ENCODE results near the gene TCP11.
"Not testable (repeated sequence)": the region's sequence is repeated elsewhere in the genome, so short reads cannot be mapped to it uniquely, and the experiment has no call there.

Gene TCP11

DNA sequence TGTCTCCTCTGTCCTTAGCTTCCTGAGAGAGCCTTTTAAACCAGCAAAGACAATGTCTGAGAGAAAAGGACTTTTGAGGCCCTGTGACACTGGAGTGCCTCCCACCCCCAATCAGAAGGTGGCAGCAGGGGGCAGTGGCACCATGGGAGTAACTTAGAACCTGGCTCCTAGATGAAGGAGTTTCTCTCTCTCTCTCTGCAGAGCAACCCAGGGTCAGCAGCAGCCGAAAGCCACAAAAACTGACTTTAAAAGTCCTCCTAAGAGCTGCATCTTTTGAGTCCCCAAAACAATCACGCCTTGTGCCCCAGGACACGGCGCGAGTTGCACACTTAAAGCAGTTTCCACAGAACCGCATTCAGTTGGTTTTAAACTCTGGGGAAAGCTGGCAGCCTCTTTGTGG, 5.3 kb upstream of the TCP11 start:
- DNase-seq (ENCODE audit: low spot score): peak; percentile 37

DNA sequence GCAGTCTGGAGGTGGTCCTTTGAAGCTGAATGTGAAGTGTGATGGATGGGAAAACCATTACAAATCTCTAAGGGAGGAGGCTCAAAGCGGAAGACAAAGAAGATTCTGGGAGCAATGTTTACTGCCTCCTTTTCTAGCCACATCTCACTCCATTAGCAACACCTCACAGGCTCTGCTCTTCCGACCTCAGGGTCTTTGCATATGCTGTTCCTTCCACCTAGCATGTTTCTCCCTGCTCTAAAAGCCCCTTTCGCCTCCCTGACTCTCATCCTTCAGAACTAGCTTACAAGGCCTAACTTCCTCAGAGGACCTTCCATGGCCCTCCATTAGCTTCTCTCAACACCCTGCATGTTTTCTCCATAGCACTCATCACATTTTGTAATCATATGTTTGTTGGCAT, 4.6 kb upstream of the TCP11 start:
- DNase-seq (ENCODE audit: low spot score): no peak

DNA sequence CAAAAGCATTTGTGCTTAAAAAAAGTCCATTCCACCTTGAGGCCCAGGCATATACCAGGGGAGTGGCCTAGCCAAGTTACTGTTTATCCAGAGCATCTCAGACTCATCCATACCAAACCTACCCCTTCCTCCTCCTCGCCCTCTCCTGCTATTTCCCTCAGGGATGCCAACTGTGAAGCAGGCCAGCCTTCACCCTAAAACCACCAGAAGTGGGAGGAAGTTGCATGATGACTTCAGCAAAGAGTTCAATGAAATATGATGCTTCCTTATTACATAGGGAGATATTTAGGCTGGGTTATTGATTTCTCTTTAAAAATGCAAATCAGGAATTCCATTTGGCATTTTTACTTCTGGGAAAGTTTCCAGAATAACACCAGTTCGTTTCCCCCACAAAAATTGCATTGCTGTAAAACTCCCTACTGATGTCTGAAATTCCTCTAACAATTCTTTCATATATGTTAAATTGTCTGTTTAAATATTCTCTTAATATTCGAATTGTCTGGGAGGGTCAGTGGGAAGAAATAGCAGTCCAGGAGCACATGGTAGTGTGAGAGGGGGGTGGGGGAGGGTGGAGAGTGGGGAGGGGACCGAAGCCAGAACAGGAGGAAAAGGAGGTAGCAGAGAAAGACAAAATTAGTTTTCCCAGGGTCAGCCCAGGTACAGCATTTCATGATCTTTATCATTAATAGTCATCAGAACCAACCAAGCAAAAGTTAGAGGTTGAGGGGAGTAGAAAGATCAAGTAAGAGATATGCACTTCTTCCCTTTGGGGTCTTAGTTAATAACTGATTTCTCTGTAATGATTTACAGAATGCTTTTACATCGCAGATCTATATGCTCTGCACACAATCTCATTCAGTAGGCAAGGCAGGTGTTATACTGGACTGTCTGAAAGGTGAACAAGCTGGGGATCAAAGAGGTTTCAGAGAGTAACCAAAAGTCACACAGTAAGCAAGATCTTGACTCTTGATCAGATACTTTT, 1.7 kb upstream of the TCP11 start:
- no peak for DNase-seq (ENCODE audit: low spot score)

DNA sequence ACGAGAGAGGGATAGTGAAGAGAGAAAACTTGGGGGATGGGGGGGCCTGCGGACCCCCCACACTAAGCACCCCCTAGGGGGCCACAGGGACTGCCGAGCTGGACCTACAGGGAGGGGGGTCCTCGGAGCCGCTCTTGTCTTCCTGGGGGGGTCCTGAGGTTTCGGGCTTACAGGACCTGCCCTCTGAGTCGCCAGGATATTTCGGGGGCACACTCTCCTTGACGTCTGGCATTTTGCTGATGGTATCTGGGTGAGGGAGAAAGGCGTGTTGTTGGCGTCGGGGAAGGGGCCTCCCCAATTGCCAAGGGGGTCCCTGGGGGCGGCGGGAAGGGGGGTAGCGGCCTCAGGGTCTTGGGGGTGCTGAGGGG, 516 bp downstream of the TCP11 start:
- no peak for DNase-seq (ENCODE audit: low spot score)

DNA sequence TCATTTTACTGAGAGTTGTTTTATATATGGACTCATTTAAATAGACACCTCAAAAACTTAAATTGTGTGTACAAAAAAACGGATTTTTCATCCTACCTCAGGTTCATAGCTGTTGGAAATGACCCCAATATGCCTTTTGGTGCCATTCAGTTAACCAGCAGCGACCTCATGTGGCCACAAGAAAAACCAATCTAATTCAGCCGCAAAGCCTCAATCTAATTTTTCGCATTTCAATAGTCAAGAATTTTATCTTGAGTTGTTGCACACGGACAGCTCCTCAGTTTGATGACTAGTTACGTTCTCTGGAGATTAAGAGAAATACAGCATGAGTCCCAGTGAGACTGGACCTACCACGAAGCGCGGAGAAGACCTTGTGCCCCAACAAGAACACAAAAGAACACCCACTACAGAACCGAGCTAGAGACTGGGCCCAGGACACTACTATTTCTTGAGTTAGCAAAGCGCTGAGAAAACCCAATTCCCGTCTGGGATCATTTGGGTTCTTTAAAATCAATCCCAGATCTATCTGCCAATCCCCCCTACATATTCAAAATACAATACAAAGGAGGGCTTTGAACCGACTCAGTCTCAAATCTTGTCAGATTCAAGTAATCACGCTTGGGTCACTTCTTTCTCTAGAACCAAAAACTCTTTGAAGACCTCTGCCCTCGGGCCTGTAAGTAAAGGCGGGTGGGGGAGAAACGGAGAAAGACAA, 1.1 kb downstream of the TCP11 start:
- peak; percentile 53 for DNase-seq (ENCODE audit: low spot score)

DNA sequence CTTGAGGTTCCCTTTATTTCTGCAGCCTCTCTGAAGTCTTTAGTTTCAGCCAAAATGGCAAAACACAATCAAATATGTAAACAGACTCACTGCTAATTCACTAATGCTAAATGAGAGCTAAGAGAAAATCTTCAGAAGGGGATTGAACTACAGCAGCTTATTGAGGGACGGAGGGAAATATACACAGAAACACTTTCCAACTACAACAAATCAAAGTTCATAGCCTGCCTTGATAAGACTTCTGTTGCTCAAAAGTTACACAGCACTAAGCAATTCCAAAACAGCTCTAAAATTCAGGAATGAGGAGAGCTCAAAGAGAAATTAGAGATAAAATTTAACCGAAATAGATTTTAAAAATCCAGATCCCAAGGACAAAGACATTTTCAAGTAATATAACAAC, 1.7 kb downstream of the TCP11 start:
- no peak for DNase-seq (ENCODE audit: low spot score)

DNA sequence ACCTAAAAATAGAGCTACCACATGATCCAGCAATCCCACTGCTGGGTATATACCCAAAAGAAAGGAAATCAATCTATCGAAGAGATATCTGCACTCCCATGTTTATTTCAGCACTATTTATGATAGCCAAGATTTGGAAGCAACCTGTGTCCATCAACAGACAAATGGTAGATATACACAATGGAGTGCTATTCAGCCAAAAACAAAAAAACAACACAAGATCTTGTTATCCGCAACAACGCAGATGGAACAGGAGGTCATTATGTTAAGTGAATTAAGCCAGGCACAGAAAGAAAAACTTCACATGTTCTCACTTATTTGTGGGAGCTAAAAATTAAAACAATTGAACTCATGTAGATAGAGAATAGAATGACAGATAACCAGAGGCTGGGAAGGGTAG, 2.9 kb downstream of the TCP11 start:
- DNase-seq (ENCODE audit: low spot score): not testable (repeated sequence)

DNA sequence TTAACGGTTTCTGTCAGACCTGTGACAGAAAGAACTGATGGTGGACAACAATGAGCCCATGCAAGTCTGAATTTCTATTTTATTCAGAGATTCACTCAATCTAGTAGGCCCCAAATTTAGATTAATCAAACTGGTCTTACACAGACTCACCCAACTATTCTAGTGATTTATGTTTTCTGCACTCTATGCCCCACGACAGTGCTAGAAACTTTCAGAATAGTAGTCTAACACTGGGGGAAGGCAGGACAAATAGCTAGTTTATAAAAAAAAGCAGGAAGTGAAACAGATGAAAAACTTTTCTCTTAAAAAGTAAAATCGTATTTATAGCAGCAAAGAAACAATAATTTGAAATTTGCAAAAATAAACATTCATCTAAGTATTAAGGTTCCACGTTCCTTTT, 5.0 kb downstream of the TCP11 start:
- no peak for DNase-seq (ENCODE audit: low spot score)

DNA sequence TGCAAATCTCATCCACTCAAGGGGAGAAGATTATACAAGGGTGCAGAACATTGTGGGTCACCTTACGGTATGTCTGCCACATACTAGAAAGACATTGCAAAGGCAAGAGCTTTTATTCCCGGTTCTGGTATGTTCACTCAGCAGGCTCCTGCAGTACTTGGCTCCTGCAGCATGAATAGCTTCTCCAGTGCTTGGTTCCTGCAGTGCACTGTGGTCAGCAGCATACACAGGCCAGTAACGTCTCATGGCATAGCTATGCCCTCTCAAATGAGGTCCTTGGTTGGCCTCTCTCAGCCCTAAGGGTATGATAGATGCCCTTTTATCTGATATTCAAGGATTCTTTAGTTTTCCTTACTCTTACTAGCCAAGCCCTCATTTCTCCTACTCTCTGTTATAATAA, 12.6 kb downstream of the TCP11 start:
- DNase-seq (ENCODE audit: low spot score): no peak

DNA sequence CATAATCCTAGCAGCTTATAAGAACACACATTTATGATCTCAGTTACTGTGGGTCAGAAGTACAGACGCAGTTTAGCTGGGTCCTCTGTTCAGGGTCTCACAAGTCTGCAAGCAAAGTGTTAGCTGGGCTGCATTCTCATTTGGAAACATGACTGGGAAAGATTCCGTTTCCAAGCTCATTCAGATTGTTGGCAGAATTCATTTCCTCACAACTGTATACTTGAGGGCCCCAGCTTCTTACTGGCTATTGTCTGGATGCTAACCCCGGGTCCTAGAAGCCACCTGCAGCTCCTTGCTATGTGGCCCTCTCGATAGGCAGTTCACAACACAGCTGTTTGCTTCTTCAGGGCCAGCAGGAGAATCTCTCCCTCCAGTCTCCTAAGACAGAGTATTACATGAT, 13.1 kb downstream of the TCP11 start:
- DNase-seq (ENCODE audit: low spot score): no peak

DNA sequence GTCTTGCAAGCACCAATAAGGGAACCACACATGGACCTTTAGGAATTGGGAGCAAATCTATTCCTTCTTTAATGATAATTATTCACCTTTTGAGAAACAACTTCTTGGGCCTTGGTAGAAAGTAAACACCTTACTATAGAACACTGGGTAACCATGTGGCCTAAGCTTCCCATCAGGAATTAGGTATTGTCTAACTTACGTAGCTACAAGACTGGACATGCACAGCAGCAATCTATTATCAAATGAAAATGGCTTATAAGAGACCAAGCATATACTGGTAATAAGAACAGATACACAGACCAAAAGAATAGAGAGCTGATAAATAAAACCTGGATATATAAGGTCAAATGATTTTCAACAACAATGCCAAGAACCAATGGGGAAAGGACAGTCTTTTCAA, 16.8 kb downstream of the TCP11 start:
- DNase-seq (ENCODE audit: low spot score): no peak

DNA sequence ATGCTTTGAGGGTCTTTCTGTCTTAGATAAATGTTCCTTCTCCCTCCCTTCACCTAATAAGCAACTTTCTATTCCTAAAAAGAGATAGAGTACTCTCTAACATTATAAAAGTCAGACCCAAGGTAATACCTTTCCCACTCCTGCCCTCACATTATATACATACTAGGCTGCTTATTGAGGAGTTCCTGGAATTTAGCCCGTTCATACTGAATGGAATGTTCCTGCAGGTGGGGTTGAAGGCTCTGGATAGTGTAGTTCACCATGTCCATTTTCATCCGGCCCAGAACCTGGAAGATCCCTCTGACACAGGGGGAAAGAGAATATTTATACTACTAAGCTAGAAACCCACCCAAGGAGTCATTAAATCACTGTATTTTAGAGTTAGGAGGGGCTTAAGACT, 20.4 kb downstream of the TCP11 start:
- DNase-seq (ENCODE audit: low spot score): no peak

DNA sequence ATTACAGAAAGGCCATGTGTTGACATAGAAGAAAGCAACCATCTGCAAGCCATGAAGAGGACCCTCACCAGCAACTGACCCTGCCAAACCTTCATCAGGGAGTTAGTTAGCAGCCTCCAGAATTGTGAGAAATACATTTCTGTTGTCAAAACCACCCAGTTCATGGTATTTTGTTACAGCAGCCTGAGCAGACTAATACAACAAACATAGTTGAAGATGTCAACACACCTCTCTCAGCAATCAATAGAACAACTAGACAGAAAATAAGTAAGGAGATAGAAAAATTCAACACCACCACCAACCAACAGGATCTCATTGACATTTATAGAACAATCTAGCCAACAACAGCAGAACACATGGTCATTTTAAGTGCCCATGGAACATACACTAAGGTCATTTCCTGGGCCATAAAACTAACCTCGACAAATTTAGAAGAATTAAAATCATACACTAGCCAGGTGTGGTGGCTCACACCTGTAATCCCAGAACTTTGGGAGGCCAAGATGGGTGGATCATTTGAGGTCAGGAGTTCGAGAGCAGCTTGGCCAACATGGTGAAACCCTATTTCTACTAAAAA, 32.7 kb downstream of the TCP11 start:
- no peak for DNase-seq (ENCODE audit: low spot score)

DNA sequence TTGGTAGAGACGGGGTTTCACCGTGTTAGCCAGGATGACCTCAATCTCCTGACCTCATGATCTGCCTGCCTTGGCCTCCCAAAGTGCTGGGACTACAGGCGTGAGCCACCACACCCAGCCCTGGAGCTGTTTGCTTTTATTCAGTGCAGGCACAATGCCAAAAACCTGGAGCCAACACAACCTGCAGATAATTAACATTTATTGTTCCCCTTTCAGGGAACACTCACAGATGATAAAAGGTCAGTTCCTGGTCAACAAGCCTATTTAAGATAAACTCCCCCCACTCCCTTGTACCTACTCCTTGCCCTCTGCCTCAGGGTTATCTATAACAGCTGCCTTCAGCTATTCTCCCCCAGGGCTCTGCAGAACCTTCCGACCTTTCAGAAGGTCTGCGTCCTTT, 33.4 kb downstream of the TCP11 start:
- not testable (repeated sequence) for DNase-seq (ENCODE audit: low spot score)

DNA sequence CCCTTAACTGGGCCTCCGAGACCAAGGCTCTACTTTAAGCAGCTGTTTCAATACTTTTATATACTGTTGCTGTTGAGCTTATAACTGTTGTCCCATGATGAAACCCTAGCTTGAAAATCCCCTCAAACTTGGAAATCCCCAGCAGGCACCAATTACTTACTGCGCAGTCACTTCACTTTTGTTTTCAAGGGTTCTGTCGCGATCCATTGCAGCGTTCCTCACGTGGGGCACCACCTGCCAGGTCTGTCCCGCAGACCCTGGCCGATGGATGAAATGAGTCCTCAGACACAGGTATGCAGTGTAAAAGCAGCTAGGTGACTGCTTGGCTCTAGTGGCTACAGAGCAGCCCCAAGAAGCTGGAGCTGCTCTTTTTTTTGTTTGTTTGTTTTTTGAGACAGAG, 33.9 kb downstream of the TCP11 start:
- DNase-seq (ENCODE audit: low spot score): not testable (repeated sequence)

DNA sequence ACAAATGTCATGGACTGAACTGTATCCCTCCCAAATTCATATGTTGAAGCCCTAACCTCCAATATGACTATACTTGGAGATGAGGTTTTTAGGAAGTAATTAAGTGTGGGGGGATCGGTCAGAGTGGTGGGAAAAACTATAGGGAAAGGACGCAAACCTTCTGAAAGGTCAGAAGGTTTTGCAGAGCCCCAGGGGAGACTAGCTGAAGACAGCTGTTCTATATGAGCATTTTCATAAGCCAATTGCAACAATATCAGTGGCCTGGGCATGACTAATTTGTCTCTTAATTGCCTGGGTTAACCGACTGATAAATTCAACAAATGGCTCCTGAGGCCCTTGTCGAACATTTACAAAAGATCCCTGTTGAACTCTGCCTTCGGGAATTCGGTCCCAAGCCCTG, 35.1 kb downstream of the TCP11 start:
- DNase-seq (ENCODE audit: low spot score): not testable (repeated sequence)

DNA sequence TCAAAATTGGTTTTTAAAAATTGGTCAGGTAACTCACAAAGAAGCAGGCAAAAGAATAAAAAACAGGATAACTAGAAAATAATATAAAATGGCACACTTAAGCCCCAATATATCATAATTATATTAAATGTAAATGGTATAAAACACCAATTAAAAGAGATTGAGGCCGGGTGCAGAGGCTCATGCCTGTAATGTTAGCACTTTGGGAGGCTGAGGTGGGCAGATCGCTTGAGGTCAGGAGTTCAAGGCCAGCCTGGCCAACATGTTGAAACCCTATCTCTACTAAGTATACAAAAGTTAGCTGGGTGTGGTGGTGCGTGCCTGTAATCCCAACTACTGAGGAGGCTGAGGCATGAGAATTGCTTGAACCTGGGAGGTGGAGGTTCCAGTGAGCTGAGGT, 36.1 kb downstream of the TCP11 start:
- no peak for DNase-seq (ENCODE audit: low spot score)

DNA sequence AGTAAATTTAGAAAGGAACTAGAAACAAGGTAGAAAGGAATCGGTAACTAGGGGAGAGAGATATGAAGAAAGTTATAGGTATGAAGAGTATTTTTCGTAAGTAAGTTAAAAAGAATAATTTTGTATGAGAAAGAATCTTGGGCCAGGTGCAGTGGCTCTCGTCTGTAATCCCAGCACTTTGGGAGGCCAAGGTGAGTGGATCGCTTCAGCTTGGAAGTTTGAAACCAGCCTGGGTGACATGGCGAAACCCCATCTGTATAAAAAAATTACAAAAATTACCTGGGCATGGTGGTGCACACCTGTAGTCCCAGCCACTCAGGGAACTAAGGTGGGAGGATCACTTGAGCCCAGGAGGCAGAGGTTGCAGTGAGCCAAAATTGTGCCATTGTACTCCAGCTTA, 42.0 kb downstream of the TCP11 start:
- DNase-seq (ENCODE audit: low spot score): no peak

DNA sequence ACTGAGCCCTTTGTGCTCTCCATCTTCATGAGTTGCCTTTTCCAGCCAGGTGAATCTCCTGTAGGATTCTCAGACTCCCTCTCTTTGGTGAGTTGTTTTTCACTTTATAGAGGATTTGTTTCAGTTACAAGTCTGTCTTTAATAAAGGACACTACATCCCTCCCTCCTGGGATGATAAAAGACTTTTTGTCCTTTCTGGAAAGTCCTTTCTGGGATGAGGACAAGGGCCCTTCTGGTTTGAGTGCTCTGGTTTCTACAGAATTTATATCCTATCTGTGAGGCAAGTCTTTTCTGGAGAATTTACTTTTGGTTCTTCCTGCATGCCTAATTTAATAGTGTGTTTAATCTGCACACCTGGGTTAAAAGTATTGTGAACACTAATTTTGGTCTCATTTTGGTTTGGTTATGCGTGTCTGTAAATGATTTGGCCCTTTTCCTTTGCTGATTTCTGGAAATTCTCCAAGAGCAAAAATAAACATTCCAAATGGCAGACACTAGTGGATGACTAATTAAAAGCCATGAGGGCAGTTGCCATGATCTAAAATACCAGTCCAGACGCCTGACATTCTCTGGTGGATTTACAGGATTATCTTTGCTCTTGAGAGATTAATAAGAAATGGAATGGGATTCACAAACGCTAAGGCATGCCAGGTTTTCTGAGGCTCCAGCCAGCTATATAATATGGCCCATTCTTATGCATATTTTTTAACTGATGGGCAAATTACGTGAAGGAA, 44.8 kb downstream of the TCP11 start:
- DNase-seq (ENCODE audit: low spot score): no peak

DNA sequence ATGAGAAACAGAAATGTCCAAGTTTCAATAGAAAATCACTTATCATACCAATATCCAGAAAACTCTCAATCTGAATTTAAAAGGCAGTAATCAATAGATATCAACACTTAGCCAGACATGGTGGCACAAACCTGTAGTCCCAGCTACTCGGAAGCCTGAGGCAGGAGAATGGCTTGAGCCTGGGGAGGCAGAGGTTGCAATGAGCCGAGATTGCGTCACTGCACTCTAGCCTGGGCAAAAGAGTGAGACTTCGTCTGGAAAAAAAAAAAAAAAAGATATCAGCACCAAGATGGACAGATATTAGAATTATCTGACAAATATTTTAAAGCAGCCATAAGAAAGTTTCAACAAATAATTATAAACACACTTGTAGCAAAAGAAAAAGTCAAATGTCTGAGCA, 47.0 kb downstream of the TCP11 start:
- no peak for DNase-seq (ENCODE audit: low spot score)

DNA sequence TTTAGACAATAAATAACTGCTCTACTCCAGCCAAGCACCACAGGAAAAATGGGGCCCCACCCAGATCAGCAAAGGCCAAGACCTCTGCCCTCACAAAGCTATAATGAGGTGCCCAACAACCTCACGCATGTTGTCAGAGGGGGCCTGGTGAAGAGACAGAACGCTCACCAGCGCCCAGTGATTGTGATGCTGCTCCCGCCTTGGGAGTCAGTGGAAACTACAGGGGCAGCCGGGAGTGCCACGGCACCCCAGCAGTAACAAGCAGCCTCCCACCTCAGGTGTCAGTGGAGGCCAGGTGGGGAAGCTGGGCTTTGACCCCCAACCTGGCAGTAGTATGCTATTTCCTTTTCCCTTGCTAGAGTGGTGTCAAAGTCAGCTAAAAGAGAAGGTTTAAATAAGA, 47.4 kb downstream of the TCP11 start:
- no peak for DNase-seq (ENCODE audit: low spot score)

DNA sequence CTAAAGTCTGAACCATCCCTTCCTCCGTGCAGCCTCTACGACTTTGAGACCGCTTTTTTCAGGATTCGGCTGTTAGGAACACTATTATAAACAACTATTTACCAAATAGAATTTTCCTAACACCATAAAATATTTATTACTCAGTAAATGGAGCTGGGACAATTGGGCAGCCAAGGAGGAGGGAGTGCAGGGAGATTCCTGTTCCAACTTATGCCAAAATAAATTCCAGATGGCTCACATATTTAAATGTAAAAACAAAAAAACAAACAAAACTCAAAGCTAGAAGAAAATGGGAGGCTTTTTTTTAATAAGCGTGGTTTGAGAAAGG, 48.1 kb downstream of the TCP11 start:
- DNase-seq (ENCODE audit: low spot score): no peak

All from SW480 (cell line).